Transverse colon (tissue), 4 donors: ENCODE data around the gene PTPRN2. TPM values are rescaled to one million over a fixed set of nuclear protein-coding genes. Genes with fewer than 3 reads are reported as not detected.

Experiments used
- DNase-seq: peaks from one replicate; pipeline ENCODE4 v3.0.0-alpha.2; 2019
- H3K27ac ChIP-seq, 4 donors: fragments of 200-600 bp; sonication (generic); 2 replicates each; pipeline ENCODE4 v1.5.1; 2016 to 2018; ENCODE audit warnings: inconsistent platforms in 4 of 4
- H3K27me3 ChIP-seq: fragments of 200-600 bp; sonication (generic); 2 replicates; pipeline ENCODE4 v1.5.1; 2017; ENCODE audit warnings: inconsistent platforms
- H3K36me3 ChIP-seq, 4 donors: fragments of 200-600 bp; sonication (generic); 2 replicates each; pipeline ENCODE4 v1.5.1; 2017 to 2019; ENCODE audit warnings: inconsistent platforms in 4 of 4
- H3K4me1 ChIP-seq, 4 donors: fragments of 200-600 bp; sonication (generic); 2 replicates each; pipeline ENCODE4 v1.5.1; 2017 to 2020; ENCODE audit warnings: inconsistent platforms in 4 of 4
- H3K4me3 ChIP-seq, 4 donors: fragments of 200-600 bp; sonication (generic); 1 replicate in 1 of 4; 2 replicates in 3 of 4; pipeline versions ENCODE4 v1.5.1 to v1.6.1; 2017 to 2019; ENCODE audit warnings: inconsistent platforms in 4 of 4
- H3K9me3 ChIP-seq, 2 donors: fragments of 200-600 bp; sonication (generic); 2 replicates each; pipeline ENCODE4 v1.5.1; 2017 to 2019; ENCODE audit warnings: inconsistent platforms in 2 of 2
- EP300 ChIP-seq: sonication (generic); formaldehyde crosslinking; IDR thresholded peaks from one replicate; pipeline ENCODE4 v1.6.1; 2017; ENCODE audit warnings: antibody characterized with exemption, low read depth
- POLR2A ChIP-seq: fragments of 450-650 bp; IDR thresholded peaks from one replicate; pipeline ENCODE4 v1.6.1; 2016; ENCODE audit warnings: antibody characterized with exemption, mild to moderate bottlenecking, moderate library complexity
- POLR2AphosphoS5 ChIP-seq, 3 donors: sonication (generic); formaldehyde crosslinking; IDR thresholded peaks; one replicate each; pipeline ENCODE4 v1.6.1; 2016; ENCODE audit warnings: antibody characterized with exemption in 3 of 3
- WGBS, 2 donors: methylation state at CpG; one replicate each; pipeline ENCODE4 v1.1.5; 2018; ENCODE audit warnings: low coverage in 1 of 2; 5-methylcytosine and 5-hydroxymethylcytosine counted together
- in situ Hi-C, 4 donors: fragments of 200-750 bp; cut with MboI; loops; one replicate each; pipeline versions ENCODE4 v1.15.0 to v1.15.1; 2017; ENCODE audit warnings: low sequenced_read_pairs in 3 of 4, low pct_ligation_motif_present in 1 of 4, low pct_unique_long_range_greater_than_20kb in 1 of 4
- intact Hi-C: fragments of 100-400 bp; cut with DNase I; formaldehyde crosslinking; loops from one replicate; pipeline ENCODE4 v1.15.1; 2023; ENCODE audit warnings: low total_unique reads
- total RNA-seq, 4 donors: library from RNA; depleted of rRNA; stranded (reverse); fragments of >200 nt; gene quantifications; one replicate each; pipeline ENCODE4 v1.1.0, GENCODE V29; 2016
- TF ChIP-seq, protein P1 (sequence below), 5 experiments: fragments of 200-600 bp in 3 of 5; fragments of 450-650 bp in 2 of 5; sonication (generic) in 3 of 5; IDR thresholded peaks; 1 replicate in 2 of 5; 2 replicates in 3 of 5; pipeline ENCODE4 v1.5.1; 2016 to 2017; ENCODE audit warnings: antibody characterized with exemption in 5 of 5, inconsistent platforms in 3 of 5, mild to moderate bottlenecking in 2 of 5, moderate library complexity in 1 of 5

The PTPRN2 gene
- total RNA-seq, 4 donors from 2014 or later = 15.4 to 31.1 (median 21.8) TPM

DNA sequence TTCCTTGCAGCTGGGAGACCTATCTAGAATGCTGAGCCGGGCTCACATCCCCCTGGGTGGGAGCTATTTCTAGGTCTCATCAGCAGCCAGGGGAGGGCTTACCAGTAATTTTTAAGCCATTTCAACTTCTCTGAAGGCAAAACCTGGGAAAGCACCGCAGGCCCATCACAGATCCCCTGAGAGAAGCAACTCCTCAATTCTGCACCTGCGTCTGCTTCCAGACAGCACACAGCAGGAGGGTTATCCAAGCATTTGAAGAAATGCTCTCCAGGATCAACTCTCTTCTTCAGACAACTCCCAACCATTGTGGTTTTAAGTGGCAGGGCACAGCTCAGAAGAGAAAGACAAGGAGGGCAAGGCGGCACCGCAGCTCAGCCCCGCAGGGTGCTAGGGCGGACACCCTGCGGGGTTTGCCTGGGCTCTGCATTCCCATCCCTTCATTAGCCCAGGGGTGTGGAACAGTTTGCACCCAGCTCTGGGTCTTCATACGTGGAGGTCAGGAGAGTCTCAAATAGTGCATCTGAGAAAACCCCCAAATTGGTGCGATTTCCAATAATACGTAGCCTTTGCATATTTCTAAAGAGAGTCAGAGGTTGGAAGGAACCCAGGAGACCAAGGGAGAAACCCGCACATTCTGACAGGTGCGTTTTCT lies 632.1 kb downstream of the PTPRN2 start:
- no peaks in the 10 kb centered on the region for H3K9me3 ChIP-seq
- H3K27ac ChIP-seq = no peak overlapping the region
- H3K4me3 ChIP-seq = no peak overlapping the region
- peaks cover 12% of the 10 kb centered on the region for H3K27me3 ChIP-seq
- in situ Hi-C loops (no loop called here), intact Hi-C loops (no loop called here)
- H3K36me3 ChIP-seq = no peaks in the 10 kb centered on the region
- TF ChIP-seq POLR2A = no peak
- TF ChIP-seq, protein P1, sequence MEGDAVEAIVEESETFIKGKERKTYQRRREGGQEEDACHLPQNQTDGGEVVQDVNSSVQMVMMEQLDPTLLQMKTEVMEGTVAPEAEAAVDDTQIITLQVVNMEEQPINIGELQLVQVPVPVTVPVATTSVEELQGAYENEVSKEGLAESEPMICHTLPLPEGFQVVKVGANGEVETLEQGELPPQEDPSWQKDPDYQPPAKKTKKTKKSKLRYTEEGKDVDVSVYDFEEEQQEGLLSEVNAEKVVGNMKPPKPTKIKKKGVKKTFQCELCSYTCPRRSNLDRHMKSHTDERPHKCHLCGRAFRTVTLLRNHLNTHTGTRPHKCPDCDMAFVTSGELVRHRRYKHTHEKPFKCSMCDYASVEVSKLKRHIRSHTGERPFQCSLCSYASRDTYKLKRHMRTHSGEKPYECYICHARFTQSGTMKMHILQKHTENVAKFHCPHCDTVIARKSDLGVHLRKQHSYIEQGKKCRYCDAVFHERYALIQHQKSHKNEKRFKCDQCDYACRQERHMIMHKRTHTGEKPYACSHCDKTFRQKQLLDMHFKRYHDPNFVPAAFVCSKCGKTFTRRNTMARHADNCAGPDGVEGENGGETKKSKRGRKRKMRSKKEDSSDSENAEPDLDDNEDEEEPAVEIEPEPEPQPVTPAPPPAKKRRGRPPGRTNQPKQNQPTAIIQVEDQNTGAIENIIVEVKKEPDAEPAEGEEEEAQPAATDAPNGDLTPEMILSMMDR (IDR thresholded peaks at IDR 0.05) = no peak
- TF ChIP-seq EP300 = no peak
- TF ChIP-seq POLR2AphosphoS5 (IDR thresholded peaks at IDR 0.05) = no peak
- DNase-seq = no peak
- H3K4me1 ChIP-seq = no peaks in the 10 kb centered on the region
- 45 to 68% methylated on average over 3 to 13 of the region's 13 CpGs for WGBS, 2 donors

DNA sequence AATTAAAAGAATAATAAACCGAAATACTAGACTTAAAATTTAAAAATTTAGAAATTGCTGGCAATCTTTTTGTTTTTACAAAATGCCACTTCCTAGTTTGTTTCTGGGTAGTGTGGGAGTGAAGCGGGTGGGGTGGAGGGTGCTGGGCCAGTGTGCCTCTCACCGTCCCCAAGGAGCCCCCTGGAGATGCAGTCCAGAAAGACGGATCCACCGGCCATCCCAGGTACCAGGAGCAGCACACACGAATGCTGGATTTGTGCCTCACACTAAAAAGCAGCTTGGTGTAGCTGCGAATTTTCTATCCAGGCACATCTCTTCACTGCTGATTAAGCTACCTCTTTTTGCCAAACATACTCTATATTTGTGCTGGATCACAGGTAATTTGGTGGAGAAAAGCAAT lies 632.7 kb downstream of the PTPRN2 start:
- DNase-seq = no peak
- in situ Hi-C loops = no loop called here
- intact Hi-C loops = no loop called here
- Histone ChIP-seq H3K27me3 (peaks cover 12% of the 10 kb centered on the region), H3K4me1 (no peaks in the 10 kb centered on the region), H3K9me3 (no peaks in the 10 kb centered on the region), H3K27ac (no peak overlapping the region), H3K4me3 (no peak overlapping the region), H3K36me3 (no peaks in the 10 kb centered on the region)
- WGBS, 2 donors = 68 to 81% methylated on average over 3 to 7 of the region's 7 CpGs
- TF ChIP-seq EP300 = no peak
- TF ChIP-seq POLR2AphosphoS5 (IDR thresholded peaks at IDR 0.05) = no peak
- TF ChIP-seq POLR2A = no peak
- TF ChIP-seq, protein P1 (IDR thresholded peaks at IDR 0.05) = no peak

DNA sequence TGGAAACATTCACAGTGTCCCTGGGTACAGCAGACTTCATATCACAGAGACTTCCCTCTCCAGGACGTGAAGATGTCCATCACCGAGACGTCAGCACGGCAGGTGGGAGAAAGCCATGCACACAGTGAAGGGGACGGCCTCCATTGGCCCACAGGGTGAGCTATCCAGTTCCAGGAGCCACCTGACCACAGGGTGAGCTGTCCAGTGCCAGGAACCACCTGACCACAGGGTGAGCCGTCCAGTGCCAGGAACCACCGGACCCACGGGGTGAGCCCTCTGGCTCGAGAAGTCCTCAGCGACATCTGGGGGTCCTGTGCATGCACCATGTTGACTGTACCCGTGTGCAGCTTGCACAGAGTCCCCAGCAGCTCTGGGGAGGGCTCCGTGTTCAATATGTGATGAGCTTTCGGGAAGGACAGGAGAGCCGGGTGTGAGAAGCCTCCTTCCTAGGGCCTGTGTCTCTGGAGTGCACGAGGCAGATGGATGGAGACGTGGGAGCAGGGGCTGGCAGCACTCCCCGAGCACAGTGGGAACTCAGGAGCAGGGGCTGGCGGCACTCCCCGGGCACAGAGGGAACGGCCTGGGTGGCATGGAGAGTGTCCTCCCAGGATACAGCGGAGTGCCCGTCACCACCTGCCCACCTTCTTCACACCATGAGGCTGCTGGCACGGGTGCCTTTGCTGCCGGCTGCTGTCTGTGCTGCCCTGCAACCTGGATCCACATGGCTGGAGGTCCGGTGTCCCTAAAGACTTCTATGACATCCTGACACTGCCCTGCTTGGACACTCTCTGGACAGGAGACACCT lies 634.6 kb downstream of the PTPRN2 start:
- H3K4me3 ChIP-seq = no peak overlapping the region
- in situ Hi-C loops (no loop called here), intact Hi-C loops (no loop called here)
- H3K27me3 ChIP-seq = no peaks in the 10 kb centered on the region
- no peaks in the 10 kb centered on the region for H3K4me1 ChIP-seq
- no peak for DNase-seq
- 87% methylated on average over 22 of the region's 25 CpGs; no CpG with 5 or more reads in 1 of the 2 donors for WGBS, 2 donors
- H3K9me3 ChIP-seq = no peaks in the 10 kb centered on the region
- H3K27ac ChIP-seq = no peak overlapping the region
- H3K36me3 ChIP-seq = no peaks in the 10 kb centered on the region
- no peak for TF ChIP-seq EP300
- TF ChIP-seq POLR2A = no peak
- no peak for TF ChIP-seq POLR2AphosphoS5 (IDR thresholded peaks at IDR 0.05)
- TF ChIP-seq, protein P1 (IDR thresholded peaks at IDR 0.05) = no peak

DNA sequence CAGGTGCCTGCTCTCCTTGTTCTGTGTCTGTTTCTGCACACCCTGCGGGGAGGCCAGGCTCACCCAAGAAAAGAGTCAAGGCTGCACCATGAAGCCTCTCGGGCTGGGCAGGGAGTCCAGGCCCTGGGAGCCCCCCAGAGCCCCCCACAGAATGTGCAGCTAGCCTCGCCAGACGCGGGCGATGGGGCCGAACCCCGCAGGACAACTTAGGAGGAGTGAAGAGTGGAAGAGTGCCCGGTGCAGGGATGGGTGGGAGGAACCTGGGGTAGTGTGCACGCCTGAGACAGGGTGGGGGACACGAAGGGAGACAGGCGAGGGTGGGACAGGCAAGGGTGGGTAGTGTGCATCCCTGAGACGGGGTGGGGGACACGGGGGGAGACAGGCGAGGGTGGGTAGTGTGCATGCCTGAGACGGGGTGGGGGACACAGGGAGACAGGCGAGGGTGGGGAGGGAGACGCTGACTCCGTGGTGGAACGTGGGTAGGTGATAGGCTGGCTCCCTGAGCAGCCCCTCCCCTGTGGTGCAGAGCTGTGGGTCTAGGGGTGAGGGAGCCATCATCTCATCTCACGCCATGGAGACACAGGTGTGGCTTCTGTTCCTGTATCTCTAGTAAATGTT lies 635.5 kb downstream of the PTPRN2 start:
- DNase-seq = no peak
- 83 to 89% methylated on average over 5 to 21 of the region's 21 CpGs for WGBS, 2 donors
- H3K4me1 ChIP-seq = no peaks in the 10 kb centered on the region

More for the DNA sequence above, 635.5 kb downstream of the PTPRN2 start:
- intact Hi-C loops (no loop called here), in situ Hi-C loops (no loop called here)
- H3K36me3 ChIP-seq = no peaks in the 10 kb centered on the region
- H3K27me3 ChIP-seq = no peaks in the 10 kb centered on the region
- TF ChIP-seq EP300 (no peak), POLR2A (no peak), POLR2AphosphoS5 (IDR thresholded peaks at IDR 0.05) (no peak)
- TF ChIP-seq, protein P1 (IDR thresholded peaks at IDR 0.05) = no peak
- H3K4me3 ChIP-seq = no peak overlapping the region
- H3K9me3 ChIP-seq = peaks cover 5 to 6% of the 10 kb centered on the region in 2 donors
- H3K27ac ChIP-seq = no peak overlapping the region
